OCI-LY7 (cell line): Measurements from ENCODE around the gene UMAD1.

Source experiments
- EZH2phosphoT487 ChIP-seq: fragments of 200-600 bp; sonication (generic); IDR thresholded peaks from 2 replicates; pipeline ENCODE4 v1.6.1; 2018; ENCODE audit warnings: low read depth, borderline replicate concordance, mild to moderate bottlenecking, mixed run types, antibody characterized with exemption, low read length, moderate library complexity, mixed read lengths
- TF ChIP-seq, protein P1 (sequence below): fragments of 200-600 bp; sonication (generic); conservative IDR thresholded peaks from 2 replicates; pipeline ENCODE4 v1.5.1; 2014; ENCODE audit warnings: mild to moderate bottlenecking, antibody characterized with exemption, low read length, moderate library complexity, mixed read lengths

GRCh38 chr7:7902845-7903244 is 262.3 kb downstream of the UMAD1 start:
- TF ChIP-seq, protein P1, sequence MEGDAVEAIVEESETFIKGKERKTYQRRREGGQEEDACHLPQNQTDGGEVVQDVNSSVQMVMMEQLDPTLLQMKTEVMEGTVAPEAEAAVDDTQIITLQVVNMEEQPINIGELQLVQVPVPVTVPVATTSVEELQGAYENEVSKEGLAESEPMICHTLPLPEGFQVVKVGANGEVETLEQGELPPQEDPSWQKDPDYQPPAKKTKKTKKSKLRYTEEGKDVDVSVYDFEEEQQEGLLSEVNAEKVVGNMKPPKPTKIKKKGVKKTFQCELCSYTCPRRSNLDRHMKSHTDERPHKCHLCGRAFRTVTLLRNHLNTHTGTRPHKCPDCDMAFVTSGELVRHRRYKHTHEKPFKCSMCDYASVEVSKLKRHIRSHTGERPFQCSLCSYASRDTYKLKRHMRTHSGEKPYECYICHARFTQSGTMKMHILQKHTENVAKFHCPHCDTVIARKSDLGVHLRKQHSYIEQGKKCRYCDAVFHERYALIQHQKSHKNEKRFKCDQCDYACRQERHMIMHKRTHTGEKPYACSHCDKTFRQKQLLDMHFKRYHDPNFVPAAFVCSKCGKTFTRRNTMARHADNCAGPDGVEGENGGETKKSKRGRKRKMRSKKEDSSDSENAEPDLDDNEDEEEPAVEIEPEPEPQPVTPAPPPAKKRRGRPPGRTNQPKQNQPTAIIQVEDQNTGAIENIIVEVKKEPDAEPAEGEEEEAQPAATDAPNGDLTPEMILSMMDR: no peak
- no peak for TF ChIP-seq EZH2phosphoT487
